Ishikawa (cell line): ENCODE results near the gene RNPEPL1.

Experiments
- CEBPB ChIP-seq: IDR thresholded peaks from 2 replicates; pipeline ENCODE4 v1.6.1; 2012
- CREB1 ChIP-seq: IDR thresholded peaks from 2 replicates; pipeline ENCODE4 v1.6.1; 2012; ENCODE audit warnings: low read depth
- EGR1 ChIP-seq: IDR thresholded peaks from 2 replicates; pipeline ENCODE4 v1.6.1; 2012
- EP300 ChIP-seq: IDR thresholded peaks from 2 replicates; pipeline ENCODE4 v1.6.1; 2012; ENCODE audit warnings: borderline replicate concordance
- FOXM1 ChIP-seq: IDR thresholded peaks from 2 replicates; pipeline ENCODE4 v1.6.1; 2012; ENCODE audit warnings: low read depth, borderline replicate concordance
- NFIC ChIP-seq: IDR thresholded peaks from 2 replicates; pipeline ENCODE4 v1.6.1; 2012
- RAD21 ChIP-seq: IDR thresholded peaks from 2 replicates; pipeline ENCODE4 v1.6.1; 2012; ENCODE audit warnings: low read depth
- REST ChIP-seq: IDR thresholded peaks from 2 replicates; pipeline ENCODE4 v1.6.1; 2012; ENCODE audit warnings: low read depth, mild to moderate bottlenecking
- TAF1 ChIP-seq: IDR thresholded peaks from 2 replicates; pipeline ENCODE4 v1.6.1; 2012; ENCODE audit warnings: low read depth, mild to moderate bottlenecking
- TCF12 ChIP-seq: IDR thresholded peaks from 2 replicates; pipeline ENCODE4 v1.6.1; 2012; ENCODE audit warnings: low read depth
- TEAD4 ChIP-seq: IDR thresholded peaks from 2 replicates; pipeline ENCODE4 v1.6.1; 2012
- YY1 ChIP-seq: IDR thresholded peaks from 2 replicates; pipeline ENCODE4 v1.6.1; 2012; ENCODE audit warnings: low read depth
- ZBTB7A ChIP-seq: IDR thresholded peaks from 2 replicates; pipeline ENCODE4 v1.6.1; 2012; ENCODE audit warnings: low read depth
- TF ChIP-seq, protein P1 (sequence below): IDR thresholded peaks from 2 replicates; pipeline ENCODE4 v1.6.1; 2012
- TF ChIP-seq, protein P2 (sequence below): IDR thresholded peaks from 2 replicates; pipeline ENCODE4 v1.6.1; 2012

RNPEPL1 gene

DNA sequence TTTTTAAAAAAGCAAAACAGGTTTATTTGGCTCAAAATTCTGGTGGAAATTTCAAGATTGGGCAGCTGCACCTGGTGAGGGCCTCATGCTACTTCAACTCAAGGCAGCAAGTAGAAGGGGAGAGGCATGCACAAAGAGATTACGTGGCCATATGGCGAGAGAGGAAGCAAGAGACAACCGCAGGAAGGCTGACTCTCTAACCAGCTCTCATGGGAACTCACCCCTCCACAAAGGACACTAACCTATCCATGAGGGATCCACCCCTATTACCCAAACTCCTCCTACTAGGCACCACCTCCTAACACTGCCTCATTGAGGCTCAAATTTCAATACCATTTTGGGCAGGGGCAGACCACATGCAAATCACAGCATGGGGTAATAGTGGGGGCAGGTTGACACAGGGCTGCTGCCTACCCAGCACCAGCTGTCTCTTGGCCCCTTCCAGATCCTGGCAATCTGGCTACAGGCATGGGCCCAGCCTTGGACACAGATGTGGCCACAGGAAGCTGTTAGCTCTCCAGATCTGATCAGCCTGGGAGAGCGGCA is 16.3 kb downstream of the RNPEPL1 start:
- TF ChIP-seq EGR1 (no peak), TAF1 (no peak), CREB1 (no peak)

- TF ChIP-seq TEAD4 (no peak), EGR1 (no peak), TCF12 (no peak), ZBTB7A (no peak), EP300 (no peak), YY1 (no peak)
- TF ChIP-seq, protein P1, sequence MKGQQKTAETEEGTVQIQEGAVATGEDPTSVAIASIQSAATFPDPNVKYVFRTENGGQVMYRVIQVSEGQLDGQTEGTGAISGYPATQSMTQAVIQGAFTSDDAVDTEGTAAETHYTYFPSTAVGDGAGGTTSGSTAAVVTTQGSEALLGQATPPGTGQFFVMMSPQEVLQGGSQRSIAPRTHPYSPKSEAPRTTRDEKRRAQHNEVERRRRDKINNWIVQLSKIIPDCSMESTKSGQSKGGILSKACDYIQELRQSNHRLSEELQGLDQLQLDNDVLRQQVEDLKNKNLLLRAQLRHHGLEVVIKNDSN, result no peak
- TF ChIP-seq, protein P2, sequence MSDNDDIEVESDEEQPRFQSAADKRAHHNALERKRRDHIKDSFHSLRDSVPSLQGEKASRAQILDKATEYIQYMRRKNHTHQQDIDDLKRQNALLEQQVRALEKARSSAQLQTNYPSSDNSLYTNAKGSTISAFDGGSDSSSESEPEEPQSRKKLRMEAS, result no peak
These were observed 16.8 kb downstream of the RNPEPL1 start for GRCh38 chr2:240585101-240585500.

DNA sequence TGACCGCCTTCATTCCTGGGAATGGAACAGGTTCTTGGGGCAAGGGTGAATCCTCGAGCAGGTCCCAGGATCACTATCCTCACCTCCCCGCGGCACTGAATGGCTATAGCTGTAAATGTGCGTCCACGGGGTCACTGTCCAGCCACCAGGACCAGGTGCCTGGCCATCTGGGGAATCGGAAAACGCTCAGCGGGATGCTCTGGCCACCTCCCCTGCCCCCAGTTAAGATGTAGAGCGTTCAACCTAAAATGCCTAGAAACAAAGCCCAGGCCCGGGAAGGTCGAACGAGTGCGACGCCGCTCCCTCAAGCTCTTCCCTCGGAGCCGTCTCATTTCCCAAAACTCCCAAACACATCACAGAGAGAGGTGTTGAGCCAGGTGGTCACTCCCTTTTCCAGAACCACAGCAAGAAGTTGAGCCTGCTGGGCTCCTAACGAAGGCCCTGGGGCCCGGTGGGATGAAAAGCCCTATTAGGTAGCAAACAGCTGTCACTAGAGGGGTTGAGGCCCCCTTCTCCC is 17.5 kb downstream of the RNPEPL1 start:
- TF ChIP-seq, protein P1, result no peak
- TF ChIP-seq NFIC, result no peak
- TF ChIP-seq ZBTB7A, result no peak
- TF ChIP-seq EP300, result no peak
- TF ChIP-seq EGR1, result no peak
- TF ChIP-seq TCF12, result no peak
- no peak for TF ChIP-seq YY1
- TF ChIP-seq, protein P2, result no peak
- no peak for TF ChIP-seq TAF1
- TF ChIP-seq CREB1, result no peak
- no peak for TF ChIP-seq CEBPB

DNA sequence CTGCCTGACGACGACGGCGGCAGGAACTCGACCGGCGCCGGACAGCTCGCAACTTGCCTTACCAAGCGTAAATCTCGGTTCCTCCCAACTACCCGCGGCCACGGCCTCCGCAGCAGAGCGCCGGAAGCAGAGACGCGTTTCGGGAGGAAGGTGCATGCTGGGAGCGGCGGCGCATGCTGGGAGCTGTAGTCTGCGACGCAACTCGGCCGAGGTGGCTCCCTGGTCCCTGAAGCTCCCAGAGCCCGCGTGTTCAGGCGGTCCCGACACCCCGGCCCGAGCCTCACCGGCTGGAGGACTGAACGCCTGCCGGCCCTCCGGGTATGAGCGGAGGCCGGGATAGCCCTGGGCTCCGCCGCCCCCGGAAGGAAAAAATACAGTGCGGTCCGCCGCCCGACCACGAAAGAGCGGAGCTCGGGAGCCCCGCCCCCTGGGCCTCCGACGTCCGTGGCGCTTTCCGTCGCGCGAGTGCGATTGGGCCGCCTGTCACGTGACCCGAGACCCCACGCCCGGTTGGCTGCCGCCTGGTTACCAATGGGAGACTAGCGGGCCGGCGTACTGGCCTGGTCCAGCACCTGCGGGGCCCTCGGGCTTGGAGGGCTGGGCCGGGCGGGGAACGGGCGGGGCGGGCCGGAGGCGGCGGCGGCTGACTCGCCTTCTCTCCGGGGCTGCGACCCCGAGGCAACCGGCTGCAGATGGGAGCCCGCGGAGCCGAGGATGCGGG is 18.1 kb downstream of the RNPEPL1 start, which contains the start of gene CAPN10:
CAPN10 (plus strand) TSS at position 537 of the 721 bp plus-strand sequence; CDS start at position 715, 178 bp downstream.
- TF ChIP-seq EP300 (0 out of 2 replicates have a peak, but pooled peaks have one; percentile 9), EGR1 (0 out of 2 replicates have a peak, but pooled peaks have one; percentile 40), CEBPB (no peak), TEAD4 (0 out of 2 replicates have a peak, but pooled peaks have one; percentile 7), FOXM1 (no peak), CREB1 (peak; percentile 71; the same call in 1 of the 2 replicates), NFIC (no peak; the same call in 1 of the 2 replicates), YY1 (peak; percentile 74), TAF1 (peak; percentile 87), REST (0 out of 2 replicates have a peak, but pooled peaks have one; percentile 6), RAD21 (no peak), ZBTB7A (peak; percentile 23; the same call in 1 of the 2 replicates), TCF12 (peak; percentile 74)
- TF ChIP-seq, protein P1, result peak; percentile 96
- TF ChIP-seq, protein P2, result peak; percentile 76

DNA sequence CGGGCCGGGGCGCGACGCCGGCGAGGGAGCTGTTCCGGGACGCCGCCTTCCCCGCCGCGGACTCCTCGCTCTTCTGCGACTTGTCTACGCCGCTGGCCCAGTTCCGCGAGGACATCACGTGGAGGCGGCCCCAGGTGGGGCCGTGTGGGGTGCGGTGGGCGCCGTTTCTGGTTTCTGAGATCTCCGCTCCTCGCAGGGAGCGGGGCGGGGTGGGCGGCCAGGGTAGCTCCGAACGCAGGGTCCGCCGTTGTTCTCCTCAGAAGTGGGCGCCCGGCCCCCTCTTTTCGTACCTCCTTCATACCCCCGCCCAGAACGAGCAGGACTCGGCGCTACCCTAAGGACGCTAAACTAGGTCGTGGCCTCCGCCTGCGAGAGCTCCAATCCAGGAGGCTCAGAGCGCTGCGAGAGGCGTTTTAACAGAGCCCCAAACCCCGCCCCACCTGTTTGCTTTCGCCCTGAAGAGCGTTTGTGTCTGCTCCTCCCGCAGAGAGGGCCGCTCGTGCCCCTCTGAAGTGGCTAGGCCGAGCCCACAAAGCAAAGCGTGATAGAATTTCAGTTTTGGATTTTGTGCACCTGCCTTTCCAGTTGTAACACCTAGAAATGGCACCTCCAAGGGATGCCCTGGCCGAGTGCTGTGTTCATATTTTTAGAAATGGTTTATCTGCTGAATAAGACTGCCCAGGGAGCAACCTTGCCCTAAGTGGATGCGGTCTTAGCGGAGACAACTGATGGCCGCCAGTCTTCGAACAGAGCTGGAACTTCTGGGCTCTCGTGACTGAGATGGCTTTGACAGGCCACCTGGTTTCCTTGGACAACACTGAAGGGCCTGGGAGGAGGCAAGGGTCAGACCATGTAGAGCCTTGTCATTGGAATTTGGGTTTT is 18.9 kb downstream of the RNPEPL1 start:
- TF ChIP-seq TAF1 (no peak), YY1 (no peak), RAD21 (no peak), CEBPB (no peak), EGR1 (no peak), FOXM1 (no peak), TCF12 (no peak), REST (no peak), TEAD4 (no peak)
- TF ChIP-seq, protein P1, result peak; percentile 55; the same call in 1 of the 2 replicates
- TF ChIP-seq, protein P2, result peak; percentile 44; the same call in 1 of the 2 replicates
